HG03139 (cell line): ENCODE results near the gene MYO15A.

Source experiments
- ATAC-seq: cut with Tn5 transposase; IDR thresholded peaks from one replicate; pipeline ENCODE4 v1.9.1; 2021; ENCODE audit not compliant: unreplicated experiment

The MYO15A gene, protein sequence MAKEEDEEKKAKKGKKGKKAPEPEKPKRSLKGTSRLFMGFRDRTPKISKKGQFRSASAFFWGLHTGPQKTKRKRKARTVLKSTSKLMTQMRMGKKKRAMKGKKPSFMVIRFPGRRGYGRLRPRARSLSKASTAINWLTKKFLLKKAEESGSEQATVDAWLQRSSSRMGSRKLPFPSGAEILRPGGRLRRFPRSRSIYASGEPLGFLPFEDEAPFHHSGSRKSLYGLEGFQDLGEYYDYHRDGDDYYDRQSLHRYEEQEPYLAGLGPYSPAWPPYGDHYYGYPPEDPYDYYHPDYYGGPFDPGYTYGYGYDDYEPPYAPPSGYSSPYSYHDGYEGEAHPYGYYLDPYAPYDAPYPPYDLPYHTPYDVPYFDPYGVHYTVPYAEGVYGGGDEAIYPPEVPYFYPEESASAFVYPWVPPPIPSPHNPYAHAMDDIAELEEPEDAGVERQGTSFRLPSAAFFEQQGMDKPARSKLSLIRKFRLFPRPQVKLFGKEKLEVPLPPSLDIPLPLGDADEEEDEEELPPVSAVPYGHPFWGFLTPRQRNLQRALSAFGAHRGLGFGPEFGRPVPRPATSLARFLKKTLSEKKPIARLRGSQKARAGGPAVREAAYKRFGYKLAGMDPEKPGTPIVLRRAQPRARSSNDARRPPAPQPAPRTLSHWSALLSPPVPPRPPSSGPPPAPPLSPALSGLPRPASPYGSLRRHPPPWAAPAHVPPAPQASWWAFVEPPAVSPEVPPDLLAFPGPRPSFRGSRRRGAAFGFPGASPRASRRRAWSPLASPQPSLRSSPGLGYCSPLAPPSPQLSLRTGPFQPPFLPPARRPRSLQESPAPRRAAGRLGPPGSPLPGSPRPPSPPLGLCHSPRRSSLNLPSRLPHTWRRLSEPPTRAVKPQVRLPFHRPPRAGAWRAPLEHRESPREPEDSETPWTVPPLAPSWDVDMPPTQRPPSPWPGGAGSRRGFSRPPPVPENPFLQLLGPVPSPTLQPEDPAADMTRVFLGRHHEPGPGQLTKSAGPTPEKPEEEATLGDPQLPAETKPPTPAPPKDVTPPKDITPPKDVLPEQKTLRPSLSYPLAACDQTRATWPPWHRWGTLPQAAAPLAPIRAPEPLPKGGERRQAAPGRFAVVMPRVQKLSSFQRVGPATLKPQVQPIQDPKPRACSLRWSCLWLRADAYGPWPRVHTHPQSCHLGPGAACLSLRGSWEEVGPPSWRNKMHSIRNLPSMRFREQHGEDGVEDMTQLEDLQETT (N-terminal part only)

GRCh38 chr17:18108401-18109312 is at the start of gene MYO15A:
TSS of gene MYO15A (plus strand) at chr17:18108756. CDS start at chr17:18118801, 10,045 bp downstream.
- no peak for ATAC-seq

DNA sequence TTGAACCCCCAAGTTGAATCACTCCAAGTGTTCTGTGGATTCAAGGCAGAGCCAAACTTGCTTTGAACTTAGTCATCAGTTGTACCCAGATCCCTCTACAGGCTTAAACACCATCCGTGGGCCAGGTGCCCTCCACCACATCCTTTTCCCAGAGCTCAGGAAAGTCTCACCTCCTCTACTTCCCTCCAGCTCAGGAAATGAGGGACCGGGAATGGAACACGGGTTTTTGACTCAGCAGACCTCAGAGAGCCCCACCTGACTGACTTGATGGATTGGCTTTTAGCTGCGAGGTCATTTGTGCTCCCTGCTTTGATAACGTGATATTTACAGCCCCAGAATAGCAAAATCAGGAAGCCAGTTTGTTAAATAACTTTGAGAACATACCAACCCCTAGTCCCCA is 49.3 kb upstream of the MYO15A start:
- ATAC-seq, result no peak

DNA sequence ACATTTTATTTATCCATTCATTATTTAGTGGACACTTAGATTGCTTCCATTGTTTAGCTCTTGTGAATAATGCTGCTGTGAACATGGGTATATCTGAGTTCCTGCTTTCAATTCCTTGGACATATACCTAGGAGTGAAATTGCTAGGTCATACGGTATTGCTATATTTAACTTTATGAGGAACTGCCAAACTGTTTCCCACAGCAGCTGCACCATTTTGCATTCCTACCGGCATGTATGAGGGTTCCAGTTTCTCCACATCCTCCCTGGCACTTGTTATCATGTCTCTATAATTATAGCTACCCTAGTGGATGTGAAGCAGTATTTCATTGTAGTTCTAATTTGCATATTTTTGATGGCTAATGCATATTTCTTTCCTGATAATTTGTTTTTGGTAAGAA is 44.5 kb upstream of the MYO15A start:
- no peak for ATAC-seq

DNA sequence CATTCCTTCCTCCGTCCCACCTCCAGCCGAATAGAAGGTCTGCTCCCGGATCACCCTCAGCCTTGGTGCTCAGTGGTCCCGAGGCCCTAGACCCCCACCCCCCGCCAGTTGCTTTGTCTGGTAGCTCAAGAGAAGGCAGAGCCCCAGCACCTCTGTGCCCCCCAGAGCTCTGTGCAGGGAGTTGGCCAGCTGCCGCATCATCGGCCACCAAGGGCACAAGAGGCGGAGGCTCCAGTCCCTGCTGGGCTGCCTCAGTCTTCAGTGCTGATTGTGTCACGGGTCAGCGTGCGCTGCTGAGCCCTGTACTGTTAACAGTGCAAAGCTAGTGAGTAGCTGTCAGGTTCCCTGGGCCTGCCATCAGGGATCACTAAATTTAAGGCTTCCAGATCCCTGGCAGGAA is 43.0 kb upstream of the MYO15A start:
- ATAC-seq, result no peak

DNA sequence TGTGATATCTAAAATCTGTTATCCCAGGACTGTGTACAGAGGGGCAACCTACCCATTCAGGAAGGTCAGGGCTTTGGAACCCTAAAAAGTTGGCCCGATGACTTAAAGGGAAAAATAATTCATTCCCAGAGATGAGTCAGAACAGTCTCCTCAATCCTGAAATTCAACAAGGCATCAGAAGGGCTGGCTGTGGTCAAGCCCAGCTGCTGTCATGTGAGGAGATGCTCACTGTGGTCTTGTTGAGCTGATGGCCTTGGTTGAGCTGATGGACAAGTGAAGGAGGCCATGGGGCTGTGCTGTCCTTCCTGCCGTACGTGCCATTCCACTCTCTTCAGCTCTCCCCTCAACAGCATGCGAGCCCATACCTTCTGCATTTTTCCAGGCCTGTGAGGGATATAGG is 41.7 kb upstream of the MYO15A start:
- ATAC-seq, result no peak

GRCh38 chr17:18069101-18069500 is 39.5 kb upstream of the MYO15A start:
- no peak for ATAC-seq

DNA sequence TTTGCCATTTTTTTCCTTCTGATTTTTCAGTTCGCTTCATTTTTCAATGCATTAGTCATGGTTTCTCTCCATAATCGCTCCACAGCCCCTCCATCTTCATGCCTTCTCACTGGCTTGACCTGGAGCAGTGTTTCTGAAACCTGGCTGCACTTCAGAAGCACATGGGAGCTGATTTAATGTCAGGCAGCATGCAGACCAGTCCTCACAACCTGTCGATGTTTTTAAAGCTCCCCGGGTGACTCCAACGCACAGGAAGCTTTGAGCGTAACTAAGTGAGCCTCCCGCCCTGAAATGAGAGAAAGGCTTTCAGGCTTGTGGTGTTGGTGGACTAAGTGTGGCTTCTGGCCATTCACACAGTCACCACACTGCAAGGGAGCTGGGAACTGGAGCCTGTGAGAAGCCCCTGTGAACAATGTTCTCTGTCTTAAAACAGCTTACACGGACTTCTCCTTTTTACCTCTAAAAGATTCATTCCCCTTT is 37.7 kb upstream of the MYO15A start:
- ATAC-seq, result no peak

GRCh38 chr17:18071751-18072150 is 36.8 kb upstream of the MYO15A start:
- no peak for ATAC-seq

DNA sequence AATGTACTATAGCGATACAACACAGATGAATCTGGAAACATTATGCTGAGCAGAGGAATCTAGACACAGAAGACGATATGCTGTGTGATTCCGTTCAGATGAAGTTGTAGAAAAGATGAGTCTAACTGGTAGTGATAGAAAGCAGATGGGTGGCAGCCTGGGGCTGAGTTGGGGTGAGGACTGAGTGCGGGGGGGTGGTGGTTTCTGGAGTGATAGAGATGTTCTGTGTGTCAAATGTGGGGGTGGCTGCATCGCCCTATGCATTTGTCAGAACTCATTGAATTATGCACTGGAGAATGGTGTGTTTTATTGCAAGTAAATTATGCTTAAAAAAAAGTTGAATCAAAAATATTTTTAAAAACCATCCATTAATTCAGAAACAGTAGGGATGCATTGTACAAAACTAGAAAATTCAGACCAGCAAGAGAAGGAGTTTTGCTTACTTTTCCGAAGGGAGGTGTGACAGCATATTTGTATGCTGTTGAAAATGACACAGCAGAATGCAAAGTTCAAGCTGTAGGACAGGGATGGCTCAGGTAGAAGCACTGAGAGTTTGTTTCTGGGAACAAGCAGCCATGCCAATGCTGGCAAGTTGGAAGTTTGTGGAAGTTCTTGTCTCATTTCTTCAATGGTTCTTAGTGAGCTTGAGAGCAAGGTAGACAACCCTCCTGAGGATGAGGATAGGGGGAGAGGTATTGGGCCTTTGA is 33.8 kb upstream of the MYO15A start:
- ATAC-seq, result no peak

- no peak for ATAC-seq
These were observed 31.6 kb upstream of the MYO15A start for GRCh38 chr17:18076936-18077335.

GRCh38 chr17:18079543-18079942 is 29.0 kb upstream of the MYO15A start:
- no peak for ATAC-seq

DNA sequence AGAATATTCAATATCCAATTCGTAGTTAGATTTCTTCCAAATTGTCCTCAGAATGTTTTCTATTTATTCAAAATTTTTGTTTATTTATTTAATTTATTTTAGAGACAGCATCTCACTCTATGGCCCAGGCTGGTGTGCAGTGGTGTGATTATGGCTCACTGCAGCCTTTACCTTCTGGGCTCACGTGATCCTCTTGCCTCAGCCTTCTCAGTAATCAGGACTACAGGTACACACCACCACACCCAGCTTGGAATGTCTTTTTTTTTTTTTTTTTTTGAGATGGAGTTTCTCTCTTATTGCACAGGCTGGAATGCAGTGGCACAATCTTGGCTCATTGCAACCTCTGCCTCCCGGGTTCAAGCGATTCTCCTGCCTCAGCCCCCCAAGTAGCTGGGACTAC is 24.3 kb upstream of the MYO15A start:
- ATAC-seq, result no peak

DNA sequence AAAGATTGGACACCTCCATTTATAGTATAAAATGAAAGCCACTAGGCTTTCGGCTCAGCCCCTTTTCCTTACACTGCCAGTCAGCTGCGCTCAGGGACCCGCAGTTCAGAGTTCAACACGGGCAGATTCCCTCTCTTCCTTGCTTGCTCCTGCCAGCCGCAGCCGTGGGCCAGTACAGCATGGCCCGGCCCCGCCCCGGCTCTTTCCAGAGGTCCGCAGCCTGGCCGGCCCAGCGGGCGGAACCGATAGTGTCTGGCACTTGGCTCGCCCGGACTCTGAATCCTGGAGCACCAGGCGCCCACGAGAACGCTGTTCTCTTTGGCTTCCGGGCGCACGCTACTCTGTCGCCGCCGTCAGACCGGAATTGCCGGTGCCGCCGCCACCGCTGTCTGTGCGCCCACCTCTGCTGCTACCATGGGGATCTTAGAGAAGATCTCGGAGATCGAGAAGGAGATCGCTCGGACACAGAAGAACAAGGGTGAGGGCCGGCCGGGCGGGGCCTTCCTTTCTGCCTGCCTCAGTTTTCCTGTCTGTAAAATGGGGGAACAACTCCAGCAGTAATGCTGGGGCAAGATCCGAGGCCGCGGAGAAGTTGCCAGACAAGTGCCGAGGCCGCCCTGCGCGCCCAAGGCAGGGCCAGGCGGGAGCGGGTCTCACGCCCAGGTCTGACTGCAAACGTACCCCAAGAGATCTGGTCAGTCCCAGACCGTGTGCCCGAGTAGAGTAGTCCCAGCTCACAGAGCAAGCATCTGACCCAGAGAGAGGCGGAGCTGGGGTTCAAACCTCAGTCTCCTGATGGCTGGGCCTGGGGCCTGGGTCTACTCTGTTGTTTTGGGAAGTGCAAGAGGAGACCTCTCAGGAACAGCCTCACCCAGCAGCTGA is 20.7 kb upstream of the MYO15A start, which contains the start of gene DRG2:
DRG2 (plus strand) TSS at position 339 of the 882 bp plus-strand sequence; CDS start at position 415, 76 bp downstream.
- ATAC-seq, result peak; percentile 84

DNA sequence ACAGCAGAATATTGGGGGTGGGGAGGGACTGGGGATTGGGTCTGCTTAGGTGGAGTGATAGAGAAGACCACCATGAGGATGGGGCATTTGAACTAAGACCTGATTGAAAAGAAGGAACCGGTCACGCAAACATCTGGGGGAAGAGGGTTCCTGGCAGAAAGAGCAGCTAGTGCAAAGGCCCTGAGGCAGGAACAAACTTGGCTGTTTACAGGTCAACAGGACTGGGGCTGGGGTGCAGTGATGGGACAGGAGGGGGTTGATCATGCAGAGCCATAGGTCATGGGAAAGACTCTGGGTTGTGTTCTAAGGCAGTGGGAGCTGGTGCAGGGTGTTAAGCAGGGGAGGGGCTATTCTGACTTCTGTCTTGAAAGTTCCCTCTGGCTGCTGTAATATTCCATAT is 18.9 kb upstream of the MYO15A start:
- no peak for ATAC-seq

- no peak for ATAC-seq
These were observed 14.7 kb upstream of the MYO15A start for GRCh38 chr17:18093616-18094408.

DNA sequence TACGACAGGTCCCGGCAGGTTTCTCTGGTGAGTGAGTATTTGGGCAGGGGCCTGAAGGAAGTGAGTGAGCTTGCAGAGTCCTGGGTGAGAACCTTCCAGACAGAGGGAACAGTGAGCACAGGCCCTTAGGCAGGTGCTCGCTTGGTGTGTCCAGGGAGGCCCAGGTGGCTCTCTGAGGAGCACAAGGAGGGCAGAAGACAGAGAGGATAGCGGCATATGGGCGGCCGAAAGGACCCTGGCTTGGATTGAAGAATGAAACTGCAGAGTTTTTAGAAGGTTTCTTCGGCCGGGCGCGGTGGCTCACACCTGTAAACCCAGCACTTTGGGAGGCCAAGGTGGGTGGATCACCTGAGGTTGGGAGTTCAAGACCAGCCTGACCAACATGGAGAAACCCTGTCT is 14.1 kb upstream of the MYO15A start:
- no peak for ATAC-seq

DNA sequence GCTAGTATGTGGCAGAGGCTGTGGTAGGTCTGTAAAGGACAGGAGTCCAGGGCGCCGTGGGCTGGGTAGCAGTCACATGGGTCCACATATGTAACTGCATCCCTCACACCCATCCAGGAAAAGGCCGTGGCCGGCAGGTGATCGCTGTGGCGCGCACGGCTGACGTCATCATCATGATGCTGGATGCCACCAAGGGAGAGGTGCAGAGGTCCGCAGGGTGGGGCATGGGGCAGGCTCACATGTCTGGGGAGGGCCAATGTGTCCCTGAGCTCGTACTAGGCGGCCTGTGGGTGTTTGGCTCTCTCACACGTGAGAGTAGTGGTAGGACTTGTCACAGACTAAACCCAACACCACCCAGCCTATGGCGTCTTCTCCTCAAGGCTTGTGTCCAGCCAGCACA is 9.0 kb upstream of the MYO15A start:
- no peak for ATAC-seq

DNA sequence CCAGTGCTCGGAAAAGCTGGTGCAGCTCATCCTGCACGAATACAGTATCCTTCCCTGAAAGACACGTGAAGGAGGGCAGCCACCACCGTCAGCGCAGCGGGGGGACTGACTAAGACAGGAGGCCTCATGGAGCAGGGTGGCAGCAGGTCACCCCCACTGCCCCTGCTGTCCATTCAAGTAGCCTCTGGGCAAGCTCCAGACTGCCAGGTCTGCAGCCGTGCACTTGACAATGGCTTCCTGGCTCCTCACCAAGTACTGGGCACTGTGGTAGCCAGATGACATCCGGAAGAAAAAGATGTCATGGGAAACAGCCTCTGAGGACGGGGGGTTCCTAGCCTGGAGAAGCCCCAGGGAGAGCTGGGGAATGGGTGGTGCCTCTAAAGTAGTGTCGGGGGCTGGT is 7.9 kb upstream of the MYO15A start:
- no peak for ATAC-seq
